ENCODE data around the gene SERPINA10.

SERPINA10 gene

GRCh38 chr14:94292872-94293577 is at the start of gene SERPINA10:
Gene SERPINA10, minus strand, starts transcription at chr14:94293268. Its CDS starts 2,675 bp downstream, at chr14:94290593.
- DNase-seq (ENCODE audit: extremely low spot score), result no peak
- TF ChIP-seq BHLHE40 (IDR thresholded peaks at IDR 0.05; ENCODE audit: borderline replicate concordance), result no peak
- TF ChIP-seq FOXM1 (IDR thresholded peaks at IDR 0.05; ENCODE audit: borderline replicate concordance), result no peak
- no peak for TF ChIP-seq ELF4 (IDR thresholded peaks at IDR 0.05)
- TF ChIP-seq ARNT (IDR thresholded peaks at IDR 0.05), result no peak
- no peak for TF ChIP-seq SP1 (IDR thresholded peaks at IDR 0.05)
- TF ChIP-seq PKNOX1 (IDR thresholded peaks at IDR 0.05), result no peak
- TF ChIP-seq LEF1 (IDR thresholded peaks at IDR 0.05; ENCODE audit: borderline replicate concordance), result no peak
- TF ChIP-seq FOXA1 (IDR thresholded peaks at IDR 0.05), result no peak
- TF ChIP-seq CTBP1 (IDR thresholded peaks at IDR 0.05; ENCODE audit: borderline replicate concordance), result no peak
- TF ChIP-seq FOXK2 (IDR thresholded peaks at IDR 0.05), result no peak
- no peak for TF ChIP-seq SUZ12 (IDR thresholded peaks at IDR 0.05)
- TF ChIP-seq TARDBP (IDR thresholded peaks at IDR 0.05), result no peak
- POLR2A ChIA-PET, result no interaction called here
- CTCF ChIA-PET, result interaction anchor here (0.5 to 1.1 kb wide), 2 partner anchors 193 to 208 kb away, joined by 4 read pairs; no protein-coding TSS in a partner anchor

- POLR2A ChIA-PET, result no interaction called here
- CTCF ChIA-PET, result no interaction called here
- no peak for DNase-seq (ENCODE audit: extremely low spot score)
- no peak for TF ChIP-seq BHLHE40 (IDR thresholded peaks at IDR 0.05; ENCODE audit: borderline replicate concordance)
- TF ChIP-seq L3MBTL2 (conservative IDR thresholded peaks at IDR 0.05), result no peak
- TF ChIP-seq FOXM1 (IDR thresholded peaks at IDR 0.05; ENCODE audit: borderline replicate concordance), result no peak
- TF ChIP-seq ELF4 (IDR thresholded peaks at IDR 0.05), result no peak
- TF ChIP-seq ARNT (IDR thresholded peaks at IDR 0.05), result no peak
- no peak for TF ChIP-seq FOXA1 (IDR thresholded peaks at IDR 0.05)
- no peak for TF ChIP-seq TARDBP (IDR thresholded peaks at IDR 0.05)
- TF ChIP-seq ZNF384 (IDR thresholded peaks at IDR 0.05), result no peak
- TF ChIP-seq FOXK2 (IDR thresholded peaks at IDR 0.05), result no peak
- no peak for TF ChIP-seq CTBP1 (IDR thresholded peaks at IDR 0.05; ENCODE audit: borderline replicate concordance)
- TF ChIP-seq SUZ12 (IDR thresholded peaks at IDR 0.05), result no peak
- no peak for TF ChIP-seq LEF1 (IDR thresholded peaks at IDR 0.05; ENCODE audit: borderline replicate concordance)
- TF ChIP-seq PKNOX1 (IDR thresholded peaks at IDR 0.05), result no peak
- no peak for TF ChIP-seq NFRKB (IDR thresholded peaks at IDR 0.05)
Observed at GRCh38 chr14:94342334-94342934, 49.4 kb upstream of the SERPINA10 start.

- CTCF ChIA-PET, result no interaction called here
- no peak for TF ChIP-seq BHLHE40 (IDR thresholded peaks at IDR 0.05; ENCODE audit: borderline replicate concordance)
- no peak for TF ChIP-seq SP1 (IDR thresholded peaks at IDR 0.05)
- DNase-seq (ENCODE audit: extremely low spot score), result no peak
- POLR2A ChIA-PET, result no interaction called here
Observed at GRCh38 chr14:94341656-94342333, 48.7 kb upstream of the SERPINA10 start.

GRCh38 chr14:94340533-94340932 is 47.5 kb upstream of the SERPINA10 start:
- CTCF ChIA-PET, result no interaction called here
- TF ChIP-seq CTBP1 (IDR thresholded peaks at IDR 0.05; ENCODE audit: borderline replicate concordance) (no peak), BHLHE40 (IDR thresholded peaks at IDR 0.05; ENCODE audit: borderline replicate concordance) (no peak), SP1 (IDR thresholded peaks at IDR 0.05) (no peak), LEF1 (IDR thresholded peaks at IDR 0.05; ENCODE audit: borderline replicate concordance) (no peak), FOXM1 (IDR thresholded peaks at IDR 0.05; ENCODE audit: borderline replicate concordance) (no peak), SUZ12 (IDR thresholded peaks at IDR 0.05) (no peak), FOXK2 (IDR thresholded peaks at IDR 0.05) (no peak), ARNT (IDR thresholded peaks at IDR 0.05) (no peak), NFRKB (IDR thresholded peaks at IDR 0.05) (no peak), TARDBP (IDR thresholded peaks at IDR 0.05) (no peak), ELF4 (IDR thresholded peaks at IDR 0.05) (no peak), ZNF384 (IDR thresholded peaks at IDR 0.05) (no peak), HDGF (IDR thresholded peaks at IDR 0.05; ENCODE audit: borderline replicate concordance) (no peak), FOXA1 (IDR thresholded peaks at IDR 0.05) (no peak)
- POLR2A ChIA-PET, result no interaction called here
- DNase-seq (ENCODE audit: extremely low spot score), result no peak

GRCh38 chr14:94338023-94338422 is 45.0 kb upstream of the SERPINA10 start:
- POLR2A ChIA-PET, result no interaction called here
- CTCF ChIA-PET, result interaction anchor here (0.5 kb wide), 1 partner anchor 1089 kb away, joined by 3 read pairs; no protein-coding TSS in a partner anchor
- DNase-seq (ENCODE audit: extremely low spot score), result no peak
- TF ChIP-seq SP1 (IDR thresholded peaks at IDR 0.05), result no peak
- no peak for TF ChIP-seq CTBP1 (IDR thresholded peaks at IDR 0.05; ENCODE audit: borderline replicate concordance)
- no peak for TF ChIP-seq FOXM1 (IDR thresholded peaks at IDR 0.05; ENCODE audit: borderline replicate concordance)
- no peak for TF ChIP-seq ARNT (IDR thresholded peaks at IDR 0.05)
- no peak for TF ChIP-seq PKNOX1 (IDR thresholded peaks at IDR 0.05)
- no peak for TF ChIP-seq NFRKB (IDR thresholded peaks at IDR 0.05)
- TF ChIP-seq L3MBTL2 (conservative IDR thresholded peaks at IDR 0.05), result no peak
- no peak for TF ChIP-seq FOXA1 (IDR thresholded peaks at IDR 0.05)
- no peak for TF ChIP-seq SUZ12 (IDR thresholded peaks at IDR 0.05)
- no peak for TF ChIP-seq ZNF384 (IDR thresholded peaks at IDR 0.05)
- no peak for TF ChIP-seq HDGF (IDR thresholded peaks at IDR 0.05; ENCODE audit: borderline replicate concordance)

Data from HEK293T (cell line).